ENCODE data around the gene APBB3. TPM values are rescaled to one million over a fixed set of nuclear protein-coding genes. Genes with fewer than 3 reads are reported as not detected.

APBB3 gene
- total RNA-seq, 2 donors from 2014 or later: 7.4 to 8.3 TPM

GRCh38 chr5:140557965-140558364 lies 6.4 kb downstream of the APBB3 start:
- no peak overlapping the region for H3K4me3 ChIP-seq
- peak overlapping the region; percentile 88 to 95 for H3K27ac ChIP-seq
- peaks cover 0 to 38% of the 10 kb centered on the region in 2 donors for H3K4me1 ChIP-seq
- peak; percentile 44 for DNase-seq (ENCODE audit: low spot score)
- no peaks in the 10 kb centered on the region for H3K27me3 ChIP-seq
- no peak for TF ChIP-seq CTCF (IDR thresholded peaks at IDR 0.05)
- H3K9me3 ChIP-seq: no peaks in the 10 kb centered on the region
- peaks cover under 1% of the 10 kb centered on the region for H3K36me3 ChIP-seq

GRCh38 chr5:140557136-140557805 lies 7.1 kb downstream of the APBB3 start, which contains the start of gene SRA1:
Gene SRA1, minus strand, starts transcription at chr5:140557473. Its CDS starts 21 bp downstream, at chr5:140557452.
- Histone ChIP-seq H3K27ac (peak within 1 kb of the TSS; percentile 88 to 95), H3K9me3 (no peaks in the 10 kb centered on the region), H3K4me1 (peaks cover 0 to 36% of the 10 kb centered on the region in 2 donors), H3K4me3 (peak within 1 kb of the TSS; percentile 82 to 85), H3K36me3 (peaks cover 4% of the 10 kb centered on the region), H3K27me3 (no peaks in the 10 kb centered on the region)
- peak; percentile 97 for DNase-seq (ENCODE audit: low spot score)
- TF ChIP-seq CTCF (IDR thresholded peaks at IDR 0.05): no peak

- no peak for TF ChIP-seq CTCF (IDR thresholded peaks at IDR 0.05)
- H3K36me3 ChIP-seq: peaks cover 11% of the 10 kb centered on the region
- no peak for DNase-seq (ENCODE audit: low spot score)
- H3K27ac ChIP-seq: peak overlapping the region in 1 of 2 donors; percentile 95
- peaks cover 0 to 36% of the 10 kb centered on the region in 2 donors for H3K4me1 ChIP-seq
- no peaks in the 10 kb centered on the region for H3K9me3 ChIP-seq
- H3K27me3 ChIP-seq: no peaks in the 10 kb centered on the region
- H3K4me3 ChIP-seq: peak overlapping the region; percentile 82 to 85
These were observed 8.0 kb downstream of the APBB3 start for GRCh38 chr5:140556438-140556837.

GRCh38 chr5:140555747-140556312 lies 8.6 kb downstream of the APBB3 start:
- Histone ChIP-seq H3K4me1 (peaks cover 0 to 36% of the 10 kb centered on the region in 2 donors), H3K36me3 (peaks cover 17% of the 10 kb centered on the region), H3K27me3 (no peaks in the 10 kb centered on the region), H3K4me3 (peak overlapping the region; percentile 82 to 85), H3K9me3 (no peaks in the 10 kb centered on the region), H3K27ac (peak overlapping the region in 1 of 2 donors; percentile 95)
- DNase-seq (ENCODE audit: low spot score): no peak
- no peak for TF ChIP-seq CTCF (IDR thresholded peaks at IDR 0.05)

GRCh38 chr5:140554454-140554853 lies 9.9 kb downstream of the APBB3 start:
- Histone ChIP-seq H3K4me1 (peaks cover 0 to 45% of the 10 kb centered on the region in 2 donors), H3K36me3 (peaks cover 28% of the 10 kb centered on the region), H3K27ac (no peak overlapping the region), H3K4me3 (no peak overlapping the region), H3K27me3 (no peaks in the 10 kb centered on the region), H3K9me3 (no peaks in the 10 kb centered on the region)
- TF ChIP-seq CTCF (IDR thresholded peaks at IDR 0.05): no peak
- no peak for DNase-seq (ENCODE audit: low spot score)
